HG02759 (cell line): Measurements from ENCODE around the gene RNF214.
"Not testable (repeated sequence)": the region's sequence is repeated elsewhere in the genome, so short reads cannot be mapped to it uniquely, and the experiment has no call there.

Experiments
- ATAC-seq: cut with Tn5 transposase; IDR thresholded peaks from one replicate; pipeline ENCODE4 v1.9.1; 2021; ENCODE audit warnings: mild to moderate bottlenecking, moderate library complexity; ENCODE audit not compliant: unreplicated experiment

RNF214 gene

GRCh38 chr11:117232092-117232878, at the start of gene RNF214:
Gene RNF214 (plus strand): TSS chr11:117232671. CDS start chr11:117234273, 1,602 bp downstream.
- ATAC-seq, result peak; percentile 76

- ATAC-seq, result not testable (repeated sequence)
Measured at GRCh38 chr11:117183178-117183577, 49.3 kb upstream of the RNF214 start.

- ATAC-seq, result no peak
Measured at GRCh38 chr11:117183724-117184349, 48.6 kb upstream of the RNF214 start.

- ATAC-seq, result no peak
Measured at GRCh38 chr11:117185736-117186430, 46.6 kb upstream of the RNF214 start.

GRCh38 chr11:117186431-117186761, 46.1 kb upstream of the RNF214 start:
- ATAC-seq, result no peak

- no peak for ATAC-seq
Measured at GRCh38 chr11:117187007-117187406, 45.5 kb upstream of the RNF214 start.

- ATAC-seq, result no peak
Measured at GRCh38 chr11:117187428-117187798, 45.1 kb upstream of the RNF214 start.

- ATAC-seq, result no peak
Measured at GRCh38 chr11:117187799-117188481, 44.5 kb upstream of the RNF214 start.

GRCh38 chr11:117188620-117189081, 43.8 kb upstream of the RNF214 start:
- no peak for ATAC-seq

- peak; percentile 65 for ATAC-seq
Measured at GRCh38 chr11:117189191-117189940, 43.1 kb upstream of the RNF214 start.

- no peak for ATAC-seq
Measured at GRCh38 chr11:117189941-117190544, 42.4 kb upstream of the RNF214 start.

- ATAC-seq, result no peak
Measured at GRCh38 chr11:117191680-117192400, 40.6 kb upstream of the RNF214 start.

GRCh38 chr11:117192401-117192875, 40.0 kb upstream of the RNF214 start:
- no peak for ATAC-seq

GRCh38 chr11:117193130-117194020, 39.1 kb upstream of the RNF214 start:
- ATAC-seq, result no peak

- no peak for ATAC-seq
Measured at GRCh38 chr11:117194267-117194666, 38.2 kb upstream of the RNF214 start.

- no peak for ATAC-seq
Measured at GRCh38 chr11:117195258-117195657, 37.2 kb upstream of the RNF214 start.

- ATAC-seq, result no peak
Measured at GRCh38 chr11:117195761-117196160, 36.7 kb upstream of the RNF214 start.

- no peak for ATAC-seq
Measured at GRCh38 chr11:117197006-117197405, 35.5 kb upstream of the RNF214 start.
